Suprapubic skin (tissue), 4 donors: Measurements from ENCODE around the gene SET. TPM values are rescaled to one million over a fixed set of nuclear protein-coding genes. Genes with fewer than 3 reads are reported as not detected.
A peak's percentile ranks its signal among the peaks of the same experiment; 100 is the strongest.

ENCODE experiments used
- DNase-seq, 2 donors: peaks; one replicate each; pipeline ENCODE4 v3.0.0-alpha.2; 2019; ENCODE audit warnings: low spot score in 2 of 2
- H3K27ac ChIP-seq: fragments of 200-600 bp; sonication (generic); one replicate; pipeline ENCODE4 v1.5.1; 2019
- H3K27me3 ChIP-seq: fragments of 200-600 bp; sonication (generic); one replicate; pipeline ENCODE4 v1.5.1; 2019
- H3K36me3 ChIP-seq: fragments of 200-600 bp; sonication (generic); one replicate; pipeline ENCODE4 v1.5.1; 2019
- H3K4me1 ChIP-seq: fragments of 200-600 bp; sonication (generic); one replicate; pipeline ENCODE4 v1.5.1; 2019
- H3K4me3 ChIP-seq: fragments of 200-600 bp; sonication (generic); one replicate; pipeline ENCODE4 v1.5.1; 2019; ENCODE audit warnings: mild to moderate bottlenecking
- H3K9me3 ChIP-seq: fragments of 200-600 bp; sonication (generic); one replicate; pipeline ENCODE4 v1.5.1; 2019
- EP300 ChIP-seq: sonication (generic); formaldehyde crosslinking; IDR thresholded peaks from one replicate; pipeline ENCODE4 v1.6.1; 2017; ENCODE audit warnings: antibody characterized with exemption
- POLR2A ChIP-seq, 2 donors: fragments of 450-650 bp; IDR thresholded peaks; one replicate each; pipeline ENCODE4 v1.6.1; 2017; ENCODE audit warnings: antibody characterized with exemption in 2 of 2, mild to moderate bottlenecking in 2 of 2, moderate library complexity in 2 of 2
- POLR2AphosphoS5 ChIP-seq, 3 donors: sonication (generic); formaldehyde crosslinking; IDR thresholded peaks; one replicate each; pipeline ENCODE4 v1.6.1; 2017; ENCODE audit warnings: antibody characterized with exemption in 3 of 3
- WGBS: methylation state at CpG from one replicate; pipeline ENCODE4 v1.1.5; 2018; 5-methylcytosine and 5-hydroxymethylcytosine counted together
- total RNA-seq, 4 donors: library from RNA; depleted of rRNA; stranded (reverse); fragments of >200 nt; gene quantifications; one replicate each; pipeline ENCODE4 v1.1.0, GENCODE V29; 2016
- TF ChIP-seq, protein P1 (sequence below), 2 donors: fragments of 200-600 bp in 1 of 2; fragments of 450-650 bp in 1 of 2; sonication (generic) in 1 of 2; IDR thresholded peaks; one replicate each; pipeline ENCODE4 v1.5.1; 2016 to 2019; ENCODE audit warnings: antibody characterized with exemption in 2 of 2, mild to moderate bottlenecking in 1 of 2, moderate library complexity in 1 of 2

Gene SET
- total RNA-seq, 4 donors from 2014 or later = 101 to 166 (median 161) TPM

DNA sequence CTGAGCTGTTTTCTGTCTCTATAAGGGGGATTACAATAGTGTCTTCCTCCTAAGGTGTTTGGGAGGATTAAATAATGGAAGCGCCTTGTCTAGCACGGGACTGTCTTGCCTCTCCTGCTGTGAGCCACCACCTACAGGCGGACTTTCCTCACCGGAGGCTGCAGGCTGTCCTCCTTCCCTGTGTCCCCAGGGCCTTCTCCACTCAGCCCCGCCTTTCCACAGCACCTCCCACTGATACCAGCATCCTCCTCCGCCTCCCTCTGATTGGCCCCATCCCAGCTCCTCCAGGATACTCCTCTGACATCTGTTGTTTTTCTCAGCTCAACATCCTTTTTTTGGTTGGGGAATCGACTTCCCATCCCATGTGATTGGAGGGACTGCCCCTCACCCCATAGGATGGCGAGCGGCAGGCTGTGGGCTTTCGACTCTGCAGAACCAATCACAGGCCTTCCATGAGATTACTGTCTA, 35.8 kb downstream of the SET start:
- peak in 1 of 2 donors; percentile 88 for DNase-seq
- WGBS = 17% methylated on average over 10 of the region's 10 CpGs

DNA sequence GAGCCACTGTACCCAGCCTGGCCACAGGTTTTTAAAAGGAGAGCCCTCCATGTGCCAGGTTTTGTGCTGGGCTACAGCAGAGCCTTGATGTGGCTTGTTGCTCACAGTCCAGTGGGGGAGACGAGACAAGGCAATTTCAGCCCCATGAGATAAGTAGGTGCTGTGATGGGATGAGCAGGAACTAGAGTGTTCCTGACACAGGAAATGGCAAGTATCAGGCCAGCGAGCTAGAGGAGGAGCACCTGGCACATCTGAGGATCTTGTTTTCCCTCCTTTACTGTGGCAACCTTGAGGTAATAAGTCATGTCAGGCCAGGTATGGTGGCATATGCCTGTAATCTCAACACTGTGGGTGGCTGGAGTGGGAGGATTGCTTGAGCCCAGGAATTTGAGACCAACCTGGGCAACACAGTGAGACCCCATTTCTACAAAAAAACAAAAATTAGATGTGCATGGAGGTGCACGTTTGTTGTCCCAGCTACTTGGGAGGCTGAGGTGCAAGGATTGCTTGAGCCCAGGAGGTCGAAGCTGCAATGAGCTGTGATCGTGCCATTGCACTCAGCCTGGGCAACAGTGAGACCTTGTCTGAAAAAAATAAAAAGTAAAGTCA, 38.7 kb downstream of the SET start:
- 85% methylated on average over 5 of the region's 5 CpGs for WGBS
- H3K4me1 ChIP-seq = peaks cover 19% of the 10 kb centered on the region
- H3K27ac ChIP-seq = no peak overlapping the region
- H3K36me3 ChIP-seq = peaks cover 30% of the 10 kb centered on the region
- TF ChIP-seq, protein P1, sequence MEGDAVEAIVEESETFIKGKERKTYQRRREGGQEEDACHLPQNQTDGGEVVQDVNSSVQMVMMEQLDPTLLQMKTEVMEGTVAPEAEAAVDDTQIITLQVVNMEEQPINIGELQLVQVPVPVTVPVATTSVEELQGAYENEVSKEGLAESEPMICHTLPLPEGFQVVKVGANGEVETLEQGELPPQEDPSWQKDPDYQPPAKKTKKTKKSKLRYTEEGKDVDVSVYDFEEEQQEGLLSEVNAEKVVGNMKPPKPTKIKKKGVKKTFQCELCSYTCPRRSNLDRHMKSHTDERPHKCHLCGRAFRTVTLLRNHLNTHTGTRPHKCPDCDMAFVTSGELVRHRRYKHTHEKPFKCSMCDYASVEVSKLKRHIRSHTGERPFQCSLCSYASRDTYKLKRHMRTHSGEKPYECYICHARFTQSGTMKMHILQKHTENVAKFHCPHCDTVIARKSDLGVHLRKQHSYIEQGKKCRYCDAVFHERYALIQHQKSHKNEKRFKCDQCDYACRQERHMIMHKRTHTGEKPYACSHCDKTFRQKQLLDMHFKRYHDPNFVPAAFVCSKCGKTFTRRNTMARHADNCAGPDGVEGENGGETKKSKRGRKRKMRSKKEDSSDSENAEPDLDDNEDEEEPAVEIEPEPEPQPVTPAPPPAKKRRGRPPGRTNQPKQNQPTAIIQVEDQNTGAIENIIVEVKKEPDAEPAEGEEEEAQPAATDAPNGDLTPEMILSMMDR (IDR thresholded peaks at IDR 0.05) = no peak
- TF ChIP-seq POLR2AphosphoS5 (IDR thresholded peaks at IDR 0.05) (no peak), EP300 (no peak), POLR2A (IDR thresholded peaks at IDR 0.05) (no peak)
- no peak for DNase-seq
- H3K27me3 ChIP-seq = no peaks in the 10 kb centered on the region
- no peak overlapping the region for H3K4me3 ChIP-seq
- no peaks in the 10 kb centered on the region for H3K9me3 ChIP-seq

More for the DNA sequence above, 35.8 kb downstream of the SET start:
- H3K27me3 ChIP-seq = no peaks in the 10 kb centered on the region
- peak overlapping the region; percentile 66 for H3K27ac ChIP-seq
- H3K4me1 ChIP-seq = peaks cover 25% of the 10 kb centered on the region
- TF ChIP-seq POLR2AphosphoS5 (IDR thresholded peaks at IDR 0.05) = no peak
- TF ChIP-seq EP300 = no peak
- TF ChIP-seq, protein P1 (IDR thresholded peaks at IDR 0.05) = no peak
- no peak for TF ChIP-seq POLR2A (IDR thresholded peaks at IDR 0.05)
- H3K4me3 ChIP-seq = peak overlapping the region; percentile 72
- peaks cover 21% of the 10 kb centered on the region for H3K36me3 ChIP-seq
- no peaks in the 10 kb centered on the region for H3K9me3 ChIP-seq

DNA sequence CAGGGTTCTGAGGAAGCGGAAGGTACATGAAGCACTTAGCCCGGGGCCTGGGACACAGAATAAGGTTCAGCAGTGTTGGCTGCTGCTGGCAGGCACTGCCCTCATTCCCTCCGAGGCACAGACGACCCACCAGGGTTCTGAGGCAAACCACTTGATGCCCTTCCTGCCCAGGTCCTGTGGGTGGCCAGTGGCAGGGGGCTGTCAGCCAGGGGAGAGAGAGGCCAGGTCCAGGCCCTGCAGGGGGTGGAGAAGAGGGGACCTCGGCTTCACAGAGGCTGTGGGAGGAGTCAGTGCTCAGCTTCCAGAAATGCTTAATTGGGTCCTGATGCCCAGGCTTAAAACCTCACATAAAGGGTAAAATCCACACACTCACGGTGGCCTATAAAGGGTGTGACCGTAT, 39.3 kb downstream of the SET start:
- peaks cover 14% of the 10 kb centered on the region for H3K4me1 ChIP-seq
- TF ChIP-seq, protein P1 (IDR thresholded peaks at IDR 0.05) = no peak
- TF ChIP-seq POLR2AphosphoS5 (IDR thresholded peaks at IDR 0.05) = no peak
- no peak for TF ChIP-seq EP300
- TF ChIP-seq POLR2A (IDR thresholded peaks at IDR 0.05) = no peak
- no peaks in the 10 kb centered on the region for H3K9me3 ChIP-seq
- no peaks in the 10 kb centered on the region for H3K27me3 ChIP-seq
- peaks cover 35% of the 10 kb centered on the region for H3K36me3 ChIP-seq
- H3K4me3 ChIP-seq = no peak overlapping the region
- no peak for DNase-seq
- no peak overlapping the region for H3K27ac ChIP-seq
- 55% methylated on average over 7 of the region's 7 CpGs for WGBS

DNA sequence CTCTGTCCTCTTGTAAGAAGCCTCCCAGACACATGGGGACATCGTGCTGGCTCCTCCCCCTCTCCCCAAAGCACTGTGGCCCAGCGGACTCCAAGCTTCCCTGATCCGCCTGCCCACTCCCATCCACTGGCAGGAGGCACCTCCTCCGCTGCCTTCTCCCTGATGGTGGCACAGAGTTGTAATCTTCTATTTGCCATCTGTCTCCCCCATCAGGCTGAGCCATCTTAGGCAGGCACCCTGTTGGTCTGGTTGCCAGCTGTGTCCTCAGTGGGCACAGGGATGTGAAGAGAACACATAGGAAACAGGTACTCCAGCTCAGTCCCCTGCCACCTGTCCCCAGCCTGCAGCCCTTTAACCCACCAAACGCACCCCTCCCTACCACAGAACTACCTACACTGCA, 40.3 kb downstream of the SET start:
- H3K4me1 ChIP-seq = peaks cover 8% of the 10 kb centered on the region
- WGBS = 76% methylated on average over 5 of the region's 5 CpGs
- no peaks in the 10 kb centered on the region for H3K27me3 ChIP-seq
- H3K4me3 ChIP-seq = no peak overlapping the region
- no peaks in the 10 kb centered on the region for H3K9me3 ChIP-seq
- DNase-seq = no peak
- TF ChIP-seq EP300 = no peak
- TF ChIP-seq, protein P1 (IDR thresholded peaks at IDR 0.05) = no peak
- no peak for TF ChIP-seq POLR2AphosphoS5 (IDR thresholded peaks at IDR 0.05)
- no peak for TF ChIP-seq POLR2A (IDR thresholded peaks at IDR 0.05)
- H3K27ac ChIP-seq = no peak overlapping the region
- H3K36me3 ChIP-seq = peaks cover 39% of the 10 kb centered on the region

DNA sequence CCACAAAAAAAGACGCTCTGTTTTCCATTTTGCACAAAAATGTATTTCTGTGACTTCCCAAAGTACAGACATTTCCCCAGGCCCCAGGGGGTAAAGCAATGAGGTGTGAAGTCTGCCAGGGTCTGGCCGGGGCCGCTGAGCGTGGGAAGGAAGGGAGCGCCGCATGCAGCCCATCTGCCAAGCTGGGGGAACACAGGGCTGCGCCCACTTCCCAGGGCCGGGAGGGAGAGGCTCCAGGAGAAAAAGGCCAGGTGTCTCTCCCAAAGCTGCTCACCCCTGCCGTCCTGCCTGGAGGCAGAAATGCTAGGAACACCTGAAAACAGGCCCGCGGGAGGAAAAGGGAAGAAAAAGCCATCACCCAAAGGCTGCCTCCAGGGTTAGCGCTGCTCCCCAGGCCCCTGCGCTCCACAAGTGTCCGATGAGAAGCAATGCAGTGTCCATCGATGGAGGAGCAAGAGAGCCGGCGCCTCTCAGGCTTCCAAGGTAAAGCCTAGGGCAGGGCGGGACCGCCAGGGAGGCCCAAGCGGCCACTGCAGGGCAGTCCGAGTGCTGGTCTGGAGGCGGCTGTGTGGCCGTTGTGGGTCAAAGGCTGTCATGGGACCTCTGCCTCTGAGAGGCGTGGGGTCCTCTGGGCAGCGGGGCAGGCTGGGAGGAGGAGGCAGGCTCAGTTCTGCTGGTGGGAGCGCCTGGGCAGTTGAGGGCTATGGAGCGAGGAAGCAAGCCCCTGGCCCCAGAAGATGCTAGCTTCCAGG, 40.9 kb downstream of the SET start:
- DNase-seq = no peak
- TF ChIP-seq EP300 = no peak
- no peak for TF ChIP-seq POLR2A (IDR thresholded peaks at IDR 0.05)
- TF ChIP-seq POLR2AphosphoS5 (IDR thresholded peaks at IDR 0.05) = no peak
- TF ChIP-seq, protein P1 (IDR thresholded peaks at IDR 0.05) = no peak
- peaks cover 46% of the 10 kb centered on the region for H3K36me3 ChIP-seq
- no peak overlapping the region for H3K27ac ChIP-seq
- WGBS = 83% methylated on average over 27 of the region's 27 CpGs
- peaks cover 1% of the 10 kb centered on the region for H3K4me1 ChIP-seq
- no peaks in the 10 kb centered on the region for H3K9me3 ChIP-seq
- no peaks in the 10 kb centered on the region for H3K27me3 ChIP-seq
- no peak overlapping the region for H3K4me3 ChIP-seq
